Neutrophil (primary cell): ENCODE results near the gene ANKLE1.

Experiments used
- H3K27ac ChIP-seq: fragments of 200-600 bp; sonication (generic); 2 replicates; pipeline ENCODE4 v1.5.1; 2016; ENCODE audit warnings: mild to moderate bottlenecking, moderate library complexity
- H3K27me3 ChIP-seq: fragments of 200-600 bp; sonication (generic); 2 replicates; pipeline ENCODE4 v1.6.0; 2016; ENCODE audit warnings: mild to moderate bottlenecking
- H3K36me3 ChIP-seq: fragments of 200-600 bp; sonication (generic); 2 replicates; pipeline ENCODE4 v1.5.1; 2017
- H3K4me1 ChIP-seq, 2 experiments: fragments of 200-600 bp in 1 of 2; sonication (generic) in 1 of 2; 1 replicate in 1 of 2; 2 replicates in 1 of 2; pipeline versions ENCODE4 v1.5.1 to v1.6.1; 2013 to 2016; ENCODE audit warnings: low read depth in 1 of 2, low read length in 1 of 2, mild to moderate bottlenecking in 1 of 2, moderate library complexity in 1 of 2; ENCODE audit not compliant: control insufficient read depth in 1 of 2, insufficient read depth in 1 of 2
- H3K4me3 ChIP-seq, 2 experiments: fragments of 200-600 bp in 1 of 2; sonication (generic) in 1 of 2; 1 replicate in 1 of 2; 2 replicates in 1 of 2; pipeline ENCODE4 v1.5.1; 2013 to 2016; ENCODE audit warnings: low read depth in 1 of 2, low read length in 1 of 2, mild to moderate bottlenecking in 1 of 2, moderate library complexity in 1 of 2
- H3K9me3 ChIP-seq: fragments of 200-600 bp; sonication (generic); 2 replicates; pipeline ENCODE4 v1.5.1; 2016
- CTCF ChIP-seq: fragments of 200-600 bp; sonication (generic); IDR thresholded peaks from 2 replicates; pipeline ENCODE4 v1.5.1; 2016; ENCODE audit warnings: antibody characterized with exemption

The ANKLE1 gene

GRCh38 chr19:17322854-17323253 lies 41.2 kb downstream of the ANKLE1 start:
- TF ChIP-seq CTCF = no peak
- Histone ChIP-seq H3K9me3 (no peaks in the 10 kb centered on the region), H3K4me1 (peaks cover 1 to 3% of the 10 kb centered on the region in 2 experiments), H3K36me3 (peaks cover 42% of the 10 kb centered on the region), H3K27me3 (peaks cover 54% of the 10 kb centered on the region), H3K27ac (no peak overlapping the region), H3K4me3 (no peak overlapping the region)

GRCh38 chr19:17323300-17323963 lies 41.7 kb downstream of the ANKLE1 start:
- peaks cover 6 to 7% of the 10 kb centered on the region in 2 experiments for H3K4me1 ChIP-seq
- no peak overlapping the region for H3K4me3 ChIP-seq
- H3K27me3 ChIP-seq = peaks cover 59% of the 10 kb centered on the region
- H3K9me3 ChIP-seq = no peaks in the 10 kb centered on the region
- TF ChIP-seq CTCF = no peak
- H3K36me3 ChIP-seq = peaks cover 42% of the 10 kb centered on the region
- no peak overlapping the region for H3K27ac ChIP-seq

GRCh38 chr19:17323964-17324332 lies 42.2 kb downstream of the ANKLE1 start:
- Histone ChIP-seq H3K4me1 (peaks cover 9 to 12% of the 10 kb centered on the region in 2 experiments), H3K27me3 (peaks cover 65% of the 10 kb centered on the region), H3K4me3 (no peak overlapping the region), H3K9me3 (no peaks in the 10 kb centered on the region), H3K27ac (no peak overlapping the region), H3K36me3 (peaks cover 40% of the 10 kb centered on the region)
- no peak for TF ChIP-seq CTCF

GRCh38 chr19:17324357-17325114 lies 42.8 kb downstream of the ANKLE1 start:
- Histone ChIP-seq H3K9me3 (no peaks in the 10 kb centered on the region), H3K36me3 (peaks cover 34% of the 10 kb centered on the region), H3K27ac (no peak overlapping the region), H3K27me3 (peaks cover 70% of the 10 kb centered on the region), H3K4me3 (no peak overlapping the region), H3K4me1 (peaks cover 14 to 18% of the 10 kb centered on the region in 2 experiments)
- TF ChIP-seq CTCF = no peak

- no peak for TF ChIP-seq CTCF
- H3K4me1 ChIP-seq = peaks cover 14 to 19% of the 10 kb centered on the region in 2 experiments
- H3K27me3 ChIP-seq = peaks cover 76% of the 10 kb centered on the region
- H3K27ac ChIP-seq = no peak overlapping the region
- H3K36me3 ChIP-seq = peaks cover 28% of the 10 kb centered on the region
- no peak overlapping the region for H3K4me3 ChIP-seq
- no peaks in the 10 kb centered on the region for H3K9me3 ChIP-seq
These were observed 43.4 kb downstream of the ANKLE1 start for GRCh38 chr19:17325133-17325532.
